NCI-H1436 (cell line): Measurements from ENCODE around the gene ZNF497.
"Not testable (repeated sequence)": the region's sequence is repeated elsewhere in the genome, so short reads cannot be mapped to it uniquely, and the experiment has no call there.

ENCODE experiments used
- DNase-seq: peaks from one replicate; lab custom pipeline; 2025; lab: John Stamatoyannopoulos, UW

Gene ZNF497

GRCh38 chr19:58348080-58348479, 14.5 kb downstream of the ZNF497 start:
- not testable (repeated sequence) for DNase-seq

- peak; percentile 90 for DNase-seq
These were observed 15.3 kb downstream of the ZNF497 start for GRCh38 chr19:58346961-58347929.

DNA sequence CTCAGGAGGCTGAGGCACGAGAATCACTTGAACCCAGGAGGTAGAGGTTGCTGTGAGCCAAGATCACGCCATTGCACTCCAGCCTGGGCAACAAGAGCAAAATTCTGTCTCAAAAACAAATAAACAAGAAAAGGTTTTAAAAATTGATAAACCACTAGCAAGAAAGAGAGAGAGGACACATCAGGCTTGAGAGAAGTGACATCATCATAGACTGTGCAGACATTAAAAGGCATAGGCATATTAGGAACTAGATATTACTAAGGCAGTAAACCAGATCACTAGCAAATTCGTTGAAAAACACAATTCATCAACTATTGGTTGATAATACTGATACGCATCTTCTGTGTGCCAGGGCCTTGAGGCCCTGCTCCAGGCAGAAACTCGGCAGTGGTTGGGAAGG, 17.0 kb downstream of the ZNF497 start:
- no peak for DNase-seq

- no peak for DNase-seq
These were observed 23.6 kb downstream of the ZNF497 start for GRCh38 chr19:58338825-58339558.

DNA sequence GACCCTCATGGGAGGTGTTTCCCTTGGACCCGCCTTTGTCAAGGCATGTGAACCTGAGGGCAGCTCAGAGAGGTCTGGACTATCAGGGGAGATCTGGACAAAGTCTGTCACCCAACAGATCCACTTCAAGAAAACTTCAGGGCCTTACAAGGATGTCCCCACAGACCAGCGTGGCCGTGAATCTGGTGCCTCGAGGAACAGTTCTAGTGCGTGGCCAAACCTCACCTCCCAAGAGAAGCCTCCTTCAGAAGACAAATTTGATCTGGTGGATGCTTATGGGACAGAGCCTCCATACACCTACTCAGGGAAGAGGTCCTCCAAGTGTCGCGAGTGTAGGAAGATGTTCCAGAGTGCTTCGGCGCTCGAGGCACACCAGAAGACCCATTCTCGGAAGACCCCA, 24.2 kb downstream of the ZNF497 start:
- no peak for DNase-seq

DNA sequence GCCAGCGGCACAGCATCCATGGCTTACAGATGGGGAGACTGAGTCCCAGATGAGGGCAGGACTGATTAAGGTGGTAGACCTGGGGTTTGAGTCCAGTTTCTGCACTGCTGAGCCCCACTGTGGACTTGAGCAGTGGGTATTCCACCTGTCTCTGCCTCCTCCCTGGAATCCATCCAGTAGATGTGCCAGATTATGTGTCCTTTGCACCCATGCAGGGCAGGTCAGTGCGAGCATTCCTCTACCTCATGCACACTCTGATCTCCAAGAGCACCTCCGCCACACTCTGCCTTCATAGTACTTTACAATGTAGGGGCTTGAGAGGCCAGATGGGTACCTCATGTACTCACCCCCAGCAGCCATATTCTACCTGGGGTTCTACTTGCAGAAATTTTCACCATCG, 25.7 kb downstream of the ZNF497 start:
- DNase-seq, result no peak

DNA sequence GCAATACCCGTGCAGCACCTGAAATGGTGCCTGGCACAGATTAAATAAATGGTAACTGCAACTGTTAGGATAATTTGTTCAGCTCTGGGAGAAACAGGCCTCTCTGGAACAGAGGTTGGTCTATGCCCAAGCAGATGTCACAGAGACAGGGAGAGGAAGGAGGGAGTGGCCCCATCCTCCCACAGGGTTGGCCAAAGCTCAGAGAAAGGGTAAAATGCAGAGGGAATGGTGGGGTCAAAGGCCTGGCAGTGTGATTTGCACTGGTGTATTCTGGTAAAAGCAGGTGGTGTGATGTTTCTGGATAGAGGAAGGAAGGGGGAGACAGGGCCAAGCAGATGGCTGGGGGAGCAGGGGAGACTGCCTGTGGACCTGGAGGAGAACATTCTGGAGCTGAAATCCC, 26.3 kb downstream of the ZNF497 start:
- DNase-seq, result no peak

DNA sequence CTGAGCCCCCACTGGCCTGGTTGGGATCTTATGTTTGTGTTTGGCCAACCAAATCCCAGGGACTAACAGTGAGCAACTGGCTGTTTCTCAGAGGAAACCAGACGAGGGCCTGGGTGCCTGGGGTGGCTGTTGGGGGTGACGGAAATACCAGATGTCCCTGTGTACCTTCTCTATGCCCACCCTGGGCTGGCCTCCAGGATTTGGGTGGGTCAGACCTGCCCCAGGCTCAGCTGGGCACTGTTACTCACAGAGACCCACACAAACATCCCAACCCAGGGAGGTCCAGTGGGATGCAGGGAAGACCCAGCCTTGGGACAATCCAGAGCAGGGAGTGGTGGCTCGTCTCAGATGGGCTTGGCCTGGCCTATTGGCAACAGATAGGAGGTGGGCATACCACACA, 26.9 kb downstream of the ZNF497 start:
- no peak for DNase-seq

DNA sequence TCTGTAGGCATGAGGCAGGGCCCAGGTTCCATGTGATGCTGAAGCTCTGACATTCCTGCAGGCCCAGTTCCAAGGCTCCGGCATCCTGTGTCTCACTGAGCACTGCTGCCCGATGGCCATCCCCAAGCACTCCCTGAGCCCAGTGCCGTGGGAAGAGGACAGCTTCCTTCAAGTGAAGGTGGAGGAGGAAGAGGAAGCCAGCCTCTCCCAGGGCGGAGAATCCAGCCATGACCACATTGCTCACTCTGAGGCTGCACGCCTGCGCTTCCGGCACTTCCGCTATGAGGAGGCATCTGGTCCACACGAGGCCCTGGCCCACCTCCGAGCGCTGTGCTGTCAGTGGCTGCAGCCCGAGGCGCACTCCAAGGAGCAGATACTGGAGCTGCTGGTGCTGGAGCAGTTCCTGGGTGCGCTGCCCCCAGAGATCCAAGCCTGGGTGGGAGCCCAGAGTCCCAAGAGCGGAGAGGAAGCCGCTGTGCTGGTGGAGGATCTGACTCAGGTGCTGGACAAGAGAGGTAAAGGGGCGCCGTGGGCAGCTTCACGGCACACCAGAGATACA, 27.8 kb downstream of the ZNF497 start:
- DNase-seq, result no peak

DNA sequence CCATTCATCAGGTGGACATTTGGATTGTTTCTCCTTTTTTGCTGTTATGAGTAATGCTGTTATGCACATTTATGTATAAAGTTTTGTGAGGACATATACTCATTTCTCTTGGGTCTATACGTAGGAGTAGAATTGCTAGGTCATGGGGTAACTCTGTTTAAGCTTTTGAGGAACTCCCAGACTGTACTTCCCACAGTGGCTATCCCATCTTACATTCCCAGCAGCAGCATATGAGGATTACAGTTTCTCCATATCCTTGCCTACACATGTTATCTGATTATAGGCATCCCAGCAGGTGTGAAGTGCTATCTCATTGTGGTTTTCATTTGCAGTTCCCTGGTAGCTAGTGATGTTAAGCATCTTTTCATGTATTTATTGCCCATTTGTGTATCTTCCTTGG, 29.9 kb downstream of the ZNF497 start:
- DNase-seq, result no peak

GRCh38 chr19:58330458-58330857, 32.1 kb downstream of the ZNF497 start:
- DNase-seq, result no peak

DNA sequence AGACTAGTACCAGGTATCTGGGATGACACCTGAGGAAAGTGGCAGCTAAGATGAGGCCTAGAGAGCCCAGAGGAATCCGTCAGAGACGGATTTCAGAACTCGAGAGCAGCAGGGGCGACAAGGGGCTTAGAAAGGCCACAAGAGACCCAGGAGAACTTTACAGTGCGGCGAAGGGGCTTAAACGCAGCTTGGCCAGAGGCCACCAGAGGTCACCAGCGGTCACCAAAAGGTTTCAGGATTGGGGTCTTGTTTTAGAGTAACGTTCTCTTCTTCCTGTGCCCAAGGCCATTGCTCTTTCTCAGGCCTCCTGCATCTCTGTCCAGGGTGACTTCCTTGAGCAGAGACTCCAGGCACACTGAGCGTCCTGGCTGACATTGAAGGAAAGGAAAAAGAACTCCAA, 33.6 kb downstream of the ZNF497 start:
- no peak for DNase-seq

- peak; percentile 95 for DNase-seq
These were observed 35.4 kb downstream of the ZNF497 start, which contains the start of gene ZSCAN22 for GRCh38 chr19:58326914-58327726. Gene ZSCAN22 (plus strand): TSS chr19:58326994. CDS start chr19:58334803, 7,809 bp downstream.

DNA sequence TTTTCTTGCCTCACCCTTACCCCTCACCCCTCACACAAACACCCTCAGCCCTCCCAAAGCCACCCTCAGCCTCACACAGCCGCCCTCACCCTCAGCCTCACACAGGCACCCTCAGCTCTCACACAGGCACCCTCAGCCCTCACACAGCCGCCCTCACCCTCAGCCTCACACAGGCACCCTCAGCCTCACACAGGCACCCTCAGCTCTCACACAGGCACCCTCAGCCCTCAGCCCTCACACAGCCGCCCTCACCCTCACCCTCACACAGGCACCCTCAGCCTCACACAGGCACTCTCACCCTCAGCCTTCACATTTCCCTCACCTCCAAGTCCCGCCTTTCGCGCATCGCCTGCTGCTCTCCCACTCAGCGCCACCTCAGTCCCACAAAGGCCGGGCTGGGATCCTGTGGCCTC, 36.0 kb downstream of the ZNF497 start:
- DNase-seq, result no peak

DNA sequence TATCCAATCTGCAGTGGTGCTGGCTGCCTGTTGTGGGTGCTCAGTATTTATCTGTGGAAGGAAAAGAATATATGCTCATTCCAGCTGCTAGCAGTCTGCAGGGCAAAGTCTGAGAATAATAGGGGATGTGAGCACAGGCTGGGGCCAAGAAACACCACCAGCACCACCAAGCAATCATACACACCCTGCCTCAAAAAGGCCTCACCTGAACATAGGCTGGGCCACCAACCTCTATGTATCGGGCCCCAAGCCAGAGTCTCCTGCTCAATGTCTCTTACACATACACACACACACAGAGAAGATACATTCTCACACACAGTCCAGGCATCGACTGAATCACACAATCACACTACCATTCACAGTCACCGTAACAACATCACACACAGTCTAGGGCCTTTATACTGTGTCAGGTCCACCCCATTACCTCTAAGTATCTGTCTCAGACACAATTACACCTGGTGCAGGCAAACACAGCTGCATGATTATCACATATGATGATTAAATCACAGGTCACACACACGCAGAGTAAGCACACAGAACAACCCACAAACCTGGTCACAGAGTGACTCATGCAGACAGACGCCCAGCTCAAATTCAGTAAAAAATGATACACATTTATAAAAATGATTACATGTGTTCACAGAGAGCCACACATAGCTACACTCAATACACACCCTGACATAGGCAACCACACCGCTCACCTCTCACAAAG, 37.1 kb downstream of the ZNF497 start:
- DNase-seq, result no peak

DNA sequence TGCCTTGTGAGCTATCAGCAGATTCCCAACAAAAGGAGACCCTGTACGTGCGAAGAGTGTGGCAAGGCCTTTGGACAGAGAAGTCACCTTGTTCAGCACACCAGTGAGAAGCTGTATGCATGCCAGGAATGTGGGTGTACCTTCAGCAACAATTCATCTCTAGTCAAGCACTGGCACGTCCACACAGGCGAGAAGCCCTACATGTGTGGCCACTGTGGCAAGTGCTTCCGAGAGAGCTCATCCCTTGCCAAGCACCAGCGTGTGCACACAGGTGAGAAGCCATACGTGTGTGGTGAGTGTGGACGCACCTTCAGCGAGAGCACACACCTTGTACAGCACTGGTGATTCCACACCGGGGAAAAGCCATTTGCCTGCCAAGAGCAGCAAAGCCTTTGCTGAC, 43.3 kb downstream of the ZNF497 start:
- no peak for DNase-seq

DNA sequence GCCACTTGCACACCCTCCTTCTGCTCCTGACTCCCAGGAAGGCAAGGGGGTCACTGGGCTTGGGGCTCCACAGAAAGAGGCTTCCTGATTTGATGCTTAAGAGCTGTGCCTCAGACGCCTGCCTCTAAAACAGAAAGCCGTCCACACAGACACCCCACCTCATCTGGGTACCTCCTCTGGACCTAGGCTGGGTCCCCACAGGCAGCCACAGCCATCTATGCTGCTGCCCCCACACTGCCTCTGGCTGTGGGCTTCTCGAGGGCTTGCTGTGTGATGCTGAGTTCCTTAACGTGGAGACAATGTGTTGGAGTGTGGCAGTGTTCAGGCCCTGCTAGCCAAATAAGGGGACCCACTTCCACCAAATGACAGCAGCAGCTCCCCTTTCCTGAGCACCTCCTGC, 44.3 kb downstream of the ZNF497 start:
- DNase-seq, result no peak

- DNase-seq, result no peak
These were observed 45.0 kb downstream of the ZNF497 start for GRCh38 chr19:58317476-58318072.

DNA sequence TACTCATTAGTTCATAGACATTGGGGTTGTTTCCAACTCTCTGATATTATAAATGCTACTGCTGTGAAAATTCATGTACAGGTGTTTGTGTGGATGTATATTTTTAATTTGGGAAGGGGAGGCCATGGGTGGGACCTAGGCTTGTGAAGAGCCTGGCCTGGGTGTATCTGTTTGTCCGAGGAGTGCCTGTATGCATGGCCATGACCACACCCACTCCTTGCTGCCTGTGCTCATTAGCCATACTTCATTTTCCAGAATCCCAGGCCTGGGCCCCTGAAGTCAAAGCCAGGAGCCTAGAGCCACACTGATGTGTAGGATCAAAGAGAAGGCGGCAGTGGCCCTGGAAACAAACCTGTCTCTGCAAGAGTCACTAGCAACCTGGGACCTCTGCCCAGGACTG, 47.0 kb downstream of the ZNF497 start:
- DNase-seq, result no peak

DNA sequence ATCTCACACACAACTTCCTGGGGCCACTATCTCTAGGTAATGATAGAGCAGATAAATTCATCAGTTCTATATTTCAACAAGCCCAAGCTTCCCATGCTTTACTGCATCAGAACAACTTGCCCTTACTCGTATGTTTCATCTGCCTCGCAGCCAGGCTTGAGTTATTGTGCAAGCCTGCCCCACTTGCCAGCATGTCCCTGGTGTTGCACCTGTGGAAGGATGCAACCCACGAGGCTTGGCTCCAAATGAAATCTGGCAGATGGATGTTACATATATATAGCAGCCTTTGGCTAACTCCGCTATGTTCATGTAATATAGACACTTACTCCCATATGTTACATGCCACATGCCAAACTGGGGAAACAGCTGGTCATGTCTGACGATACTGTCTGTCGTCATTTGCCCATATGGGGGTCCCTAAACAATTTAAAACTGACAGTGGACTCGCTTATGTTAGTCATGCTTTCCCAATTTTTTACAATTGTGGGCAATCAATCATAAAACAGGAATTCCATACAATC, 51.1 kb downstream of the ZNF497 start:
- no peak for DNase-seq

DNA sequence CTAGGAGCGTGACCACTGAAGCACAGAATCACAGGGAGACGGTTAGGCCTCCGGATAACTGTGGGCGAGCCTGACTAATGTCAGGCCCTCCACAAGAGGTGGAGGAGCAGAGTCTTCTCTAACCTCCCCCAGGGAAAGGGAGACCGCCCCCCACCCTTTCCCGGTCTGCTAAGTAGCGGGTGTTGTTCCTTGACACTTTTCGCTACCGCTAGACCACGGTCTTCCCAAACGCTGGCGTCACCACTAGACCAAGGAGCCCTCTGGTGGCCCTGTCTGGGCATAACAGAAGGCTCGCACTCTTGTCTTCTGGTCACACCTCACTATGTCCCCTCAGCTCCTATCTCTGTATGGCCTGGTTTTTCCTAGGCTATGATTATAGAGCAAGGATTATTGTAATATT, 51.9 kb downstream of the ZNF497 start:
- not testable (repeated sequence) for DNase-seq
